ENCODE results near the gene BAZ2B.
"Not testable (repeated sequence)": the region's sequence is repeated elsewhere in the genome, so short reads cannot be mapped to it uniquely, and the experiment has no call there.

Gene BAZ2B

DNA sequence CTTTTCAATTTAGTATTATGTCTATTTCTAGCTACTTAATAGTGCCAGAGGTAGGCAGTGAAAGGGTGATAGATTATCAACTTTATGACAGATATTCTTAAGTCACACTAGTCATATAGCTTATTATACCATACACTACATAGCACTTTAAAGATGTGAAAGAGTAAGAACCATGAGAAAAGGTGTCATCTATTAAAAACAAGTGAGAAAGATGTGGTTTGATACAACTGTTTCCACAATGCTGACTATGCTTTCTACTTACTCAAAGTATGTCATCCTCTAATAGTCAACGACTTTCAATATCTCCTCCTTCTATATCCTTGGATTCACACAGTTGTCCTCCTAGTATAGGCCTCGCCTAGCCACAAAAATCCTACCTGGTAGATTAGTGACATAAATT, 196.9 kb downstream of the BAZ2B start:
- no peak for DNase-seq (ENCODE audit: low read depth in 3 of 3)

DNA sequence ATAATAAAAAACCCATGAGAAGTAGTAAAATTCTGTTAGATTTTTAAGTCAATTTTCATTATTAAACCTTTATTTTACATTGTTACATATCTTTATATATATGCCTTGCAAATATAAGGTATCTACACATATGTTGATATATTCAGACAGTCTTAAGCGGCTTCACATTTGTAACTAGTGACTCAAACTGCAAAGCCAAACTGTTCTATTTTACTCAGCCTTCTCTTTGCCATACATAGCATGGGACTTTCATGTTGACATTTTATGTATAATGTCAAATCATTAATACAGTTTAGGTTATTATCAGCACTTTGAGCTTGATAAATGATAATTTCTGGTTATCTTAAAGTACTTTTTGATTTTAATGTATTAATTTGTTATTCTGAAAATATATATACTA, 204.9 kb downstream of the BAZ2B start:
- DNase-seq (ENCODE audit: low read depth in 3 of 3) = no peak

DNA sequence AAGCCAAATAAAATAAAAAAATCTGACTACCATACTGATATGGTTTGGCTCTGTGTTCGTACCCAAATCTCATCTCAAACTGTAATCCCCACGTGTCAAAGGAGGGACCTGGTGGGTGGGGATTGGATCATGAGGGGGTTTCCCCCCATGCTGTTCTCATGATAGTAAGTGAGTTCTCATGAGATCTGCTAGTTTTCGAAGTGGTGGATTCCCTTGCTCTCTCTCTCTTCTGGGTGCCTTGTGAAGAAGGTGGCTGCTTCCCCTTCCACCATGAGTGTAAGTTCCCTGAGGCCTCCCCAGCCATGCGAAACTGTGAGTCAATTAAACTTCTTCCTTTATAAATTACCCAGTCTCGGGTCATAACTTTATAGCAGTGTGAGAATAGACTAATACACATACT, 206.1 kb downstream of the BAZ2B start:
- DNase-seq (ENCODE audit: low read depth in 3 of 3) = no peak

DNA sequence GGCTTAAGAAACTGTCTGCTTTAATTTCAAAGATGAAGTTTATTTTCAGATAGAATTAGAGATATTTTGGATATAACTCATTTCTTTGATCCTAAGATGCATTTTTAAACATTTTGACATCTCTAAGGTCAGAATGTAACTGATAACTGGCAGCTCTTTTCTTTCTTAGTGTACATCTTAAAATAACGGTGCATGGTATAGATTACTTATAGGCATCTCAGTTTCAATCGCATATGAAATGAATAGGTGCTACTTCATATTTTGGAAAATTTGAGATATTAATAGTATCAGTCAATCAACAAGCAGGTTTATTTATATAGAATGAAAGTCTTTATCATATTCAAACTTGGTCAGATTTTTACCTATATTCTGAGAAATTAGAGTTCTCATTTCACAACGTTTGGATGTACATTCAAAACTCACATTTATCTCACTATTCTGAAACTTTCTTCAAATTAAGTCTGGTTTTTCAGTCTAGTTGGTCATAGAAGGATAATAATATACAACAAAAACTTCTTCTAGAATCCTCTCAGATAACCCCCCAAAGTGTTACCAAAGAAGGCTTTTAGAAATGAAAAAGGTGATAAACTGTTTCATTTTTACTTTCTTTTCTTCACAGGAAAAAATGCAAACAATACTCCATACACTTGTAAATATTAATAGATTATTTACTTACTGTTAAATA, 207.1 kb downstream of the BAZ2B start:
- DNase-seq (ENCODE audit: low read depth in 3 of 3) = no peak

DNA sequence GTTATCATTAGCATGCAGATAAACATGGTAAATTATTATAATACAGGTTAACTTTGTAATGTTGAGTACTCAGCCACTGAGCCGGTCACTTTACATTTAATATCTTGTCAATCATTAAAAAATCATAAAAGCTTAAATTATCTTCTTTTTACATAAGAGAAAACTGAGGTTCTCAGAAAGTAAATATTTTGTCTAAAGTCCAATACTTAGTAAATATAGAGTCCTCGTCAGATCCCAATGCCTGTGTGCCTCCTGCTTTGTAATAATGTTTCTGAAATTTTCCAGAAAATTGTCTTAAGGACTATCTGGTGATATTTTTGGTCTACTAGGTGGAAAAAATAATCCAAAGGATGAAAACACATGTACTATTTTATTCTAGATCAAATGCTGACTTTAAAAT, 213.6 kb downstream of the BAZ2B start:
- no peak for DNase-seq (ENCODE audit: low read depth in 3 of 3)

DNA sequence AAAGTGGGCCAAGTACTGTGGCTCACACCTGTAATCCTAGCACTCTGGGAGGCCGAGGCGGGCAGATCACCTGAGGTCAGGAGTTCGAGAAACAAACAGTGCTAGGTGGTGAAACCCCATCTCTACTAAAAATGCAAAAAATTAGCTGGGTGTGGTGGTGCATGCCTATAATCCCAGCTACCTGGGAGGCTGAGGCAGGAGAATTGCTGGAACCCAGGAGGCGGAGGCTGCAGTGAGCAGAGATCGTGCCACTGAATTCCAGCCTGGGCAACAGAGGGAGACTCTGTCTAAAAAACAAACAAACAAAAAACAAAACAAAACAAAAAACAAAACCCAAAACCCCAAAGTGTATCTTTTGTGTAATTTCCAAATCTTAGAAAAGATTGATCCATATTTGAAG, 214.2 kb downstream of the BAZ2B start:
- DNase-seq (ENCODE audit: low read depth in 3 of 3) = not testable (repeated sequence)

DNA sequence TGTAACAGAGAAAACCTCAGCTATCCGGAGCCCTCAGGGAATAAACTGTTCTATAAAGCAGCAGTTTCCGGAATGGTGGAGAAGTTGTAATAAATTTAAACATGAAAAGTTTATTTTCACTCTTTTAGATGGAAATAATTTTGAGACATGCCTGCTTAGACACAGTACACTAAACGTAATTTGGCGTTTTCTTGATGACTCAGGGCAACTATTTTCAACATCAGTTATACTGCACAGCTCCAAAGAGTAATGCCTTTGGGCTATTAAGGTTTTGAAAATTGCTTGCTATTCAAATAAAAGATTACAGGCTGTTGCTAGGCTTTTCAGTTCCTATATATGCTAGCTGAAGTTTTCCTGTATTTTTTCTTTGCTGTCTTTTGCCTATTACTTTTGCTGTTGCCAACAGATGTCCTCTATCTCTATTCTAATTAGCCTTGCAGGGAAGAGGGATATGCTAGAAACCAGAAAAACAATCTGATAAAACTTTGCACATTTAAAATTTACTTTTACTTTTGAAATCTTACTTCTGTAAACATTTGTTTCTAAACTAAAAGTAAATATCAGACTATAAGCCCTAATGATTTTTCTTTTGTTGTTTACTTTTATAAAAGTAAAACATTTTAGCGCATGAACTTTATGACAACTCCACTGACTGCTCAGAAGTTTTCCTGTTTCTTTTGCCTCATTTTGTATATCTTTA, 216.5 kb downstream of the BAZ2B start:
- DNase-seq (ENCODE audit: low read depth in 3 of 3) = no peak

DNA sequence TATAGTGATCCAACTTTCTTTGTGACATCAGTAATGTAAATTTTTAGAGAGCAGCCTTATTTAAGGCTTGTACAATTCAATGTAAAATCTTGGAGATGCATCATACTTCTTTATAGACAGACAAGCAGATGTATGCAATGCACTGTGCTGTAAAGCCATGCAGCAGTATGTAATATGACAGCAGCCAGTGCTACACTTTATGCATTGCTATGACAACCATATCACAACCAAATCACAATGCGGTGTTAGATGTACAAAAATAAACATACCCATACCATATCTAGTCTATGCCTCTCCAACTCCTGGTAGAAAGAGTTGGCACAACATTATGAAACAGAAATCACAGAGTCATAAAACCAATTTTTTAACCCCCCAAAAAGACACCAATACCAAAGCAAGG, 219.5 kb downstream of the BAZ2B start:
- DNase-seq (ENCODE audit: low read depth in 3 of 3) = no peak

DNA sequence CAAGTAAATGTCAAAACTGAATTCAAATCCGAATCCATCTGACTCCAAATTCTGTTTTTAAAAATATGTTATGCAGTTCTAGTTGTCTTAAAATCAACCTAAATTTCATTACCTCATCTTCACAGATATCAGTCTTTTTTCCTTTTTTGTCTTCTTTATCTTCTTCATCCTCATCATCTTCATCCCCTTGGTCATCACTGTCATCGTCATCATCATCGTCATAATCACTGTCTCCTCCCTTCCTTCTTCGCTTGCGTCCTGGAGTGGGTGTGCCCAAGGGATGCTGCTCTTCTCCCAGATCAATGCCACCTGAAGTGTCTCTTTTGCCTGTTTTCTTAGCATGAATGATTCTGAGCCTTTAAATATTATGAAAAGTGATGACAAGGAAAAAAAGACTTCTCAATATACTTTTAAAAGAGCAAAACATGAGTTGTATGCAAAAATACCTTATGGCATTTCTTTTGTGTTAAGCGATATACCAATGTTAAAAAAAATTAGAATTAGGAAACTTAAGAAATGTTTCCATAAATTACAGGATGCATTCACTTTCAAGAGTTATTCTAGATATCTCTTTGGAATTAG, 233.8 kb downstream of the BAZ2B start:
- no peak for DNase-seq (ENCODE audit: low read depth in 3 of 3)

DNA sequence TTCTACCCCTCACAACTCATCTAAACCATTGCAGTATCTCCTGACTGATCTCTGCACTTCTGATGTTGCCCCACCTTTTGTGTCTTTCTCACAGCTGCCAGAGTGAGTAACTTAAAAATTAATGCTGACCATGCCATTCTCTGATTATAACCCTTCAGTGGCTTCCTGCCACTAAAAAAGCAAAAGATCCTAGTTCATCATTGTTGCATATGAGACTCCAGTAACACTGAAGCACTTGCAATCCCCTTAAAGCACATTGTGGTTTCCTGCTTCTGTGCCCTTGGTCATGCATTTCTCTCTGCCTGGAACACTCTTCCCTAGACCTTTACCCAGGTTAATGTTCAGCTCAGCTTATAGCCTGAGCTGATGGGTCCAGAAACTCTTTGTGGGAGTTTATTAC, 234.8 kb downstream of the BAZ2B start:
- DNase-seq (ENCODE audit: low read depth in 3 of 3) = no peak

DNA sequence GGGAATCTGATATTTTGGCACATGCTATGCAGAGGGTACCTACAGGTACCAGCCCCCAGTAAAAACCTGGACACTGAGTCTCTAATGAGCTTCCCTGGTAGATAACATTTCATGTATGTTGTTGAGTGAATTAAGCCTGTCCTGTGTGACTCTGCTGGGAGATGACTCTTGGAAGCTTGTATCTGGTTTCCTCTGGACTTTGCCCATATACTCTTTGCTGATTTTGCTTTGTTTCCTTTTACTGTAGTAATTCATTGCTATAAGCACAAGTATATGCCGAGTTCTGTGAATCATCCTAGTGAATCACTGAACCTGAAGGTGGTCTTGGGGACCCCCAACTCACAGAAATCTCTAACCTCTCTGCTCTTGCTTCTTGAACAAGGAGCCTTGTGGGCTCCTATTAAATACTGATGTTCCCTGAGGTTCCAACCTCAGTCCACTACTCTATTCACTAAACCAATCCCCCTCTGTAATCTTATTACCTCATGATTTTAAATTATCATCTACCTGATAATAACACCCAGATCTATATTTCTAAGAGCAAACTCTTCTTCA, 235.6 kb downstream of the BAZ2B start:
- no peak for DNase-seq (ENCODE audit: low read depth in 3 of 3)

DNA sequence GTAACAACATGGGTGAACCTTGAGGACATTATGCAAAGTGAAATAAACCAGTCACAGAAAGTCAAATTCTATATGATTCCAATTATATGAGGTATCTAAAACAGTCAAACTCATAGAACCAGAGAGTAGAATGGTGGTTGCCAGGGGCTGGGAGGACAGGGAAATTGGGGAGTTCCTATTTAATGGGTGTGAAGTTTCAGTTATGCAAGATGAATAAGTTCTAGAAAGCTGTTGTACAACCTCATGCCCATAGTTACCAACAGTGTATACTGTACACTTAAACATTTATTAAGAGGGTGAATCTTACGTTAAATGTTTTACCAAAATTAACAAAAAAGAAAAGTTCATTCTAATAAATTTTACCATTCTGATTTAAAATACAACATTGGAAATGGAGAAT, 237.2 kb downstream of the BAZ2B start:
- no peak for DNase-seq (ENCODE audit: low read depth in 3 of 3)

DNA sequence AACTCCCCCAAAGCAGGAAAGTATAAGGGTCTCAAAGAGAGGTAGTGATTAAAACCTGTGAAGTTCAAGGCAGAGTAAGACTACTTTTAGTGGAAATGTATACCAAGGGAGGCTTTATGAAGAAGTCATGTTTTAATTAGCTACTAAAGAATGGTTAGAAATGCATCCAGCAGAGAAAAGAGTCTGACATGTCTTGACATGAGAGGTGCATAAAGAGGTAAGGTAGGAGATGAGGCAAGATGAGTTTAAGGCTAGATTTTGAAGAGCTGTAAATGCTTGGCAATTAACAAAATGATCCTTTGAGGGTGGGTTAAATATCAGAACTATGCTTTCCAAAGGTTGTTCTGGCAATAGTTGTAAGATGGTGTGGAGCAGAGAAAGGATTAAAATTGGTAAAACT, 241.1 kb downstream of the BAZ2B start:
- DNase-seq (ENCODE audit: low read depth in 3 of 3) = no peak

DNA sequence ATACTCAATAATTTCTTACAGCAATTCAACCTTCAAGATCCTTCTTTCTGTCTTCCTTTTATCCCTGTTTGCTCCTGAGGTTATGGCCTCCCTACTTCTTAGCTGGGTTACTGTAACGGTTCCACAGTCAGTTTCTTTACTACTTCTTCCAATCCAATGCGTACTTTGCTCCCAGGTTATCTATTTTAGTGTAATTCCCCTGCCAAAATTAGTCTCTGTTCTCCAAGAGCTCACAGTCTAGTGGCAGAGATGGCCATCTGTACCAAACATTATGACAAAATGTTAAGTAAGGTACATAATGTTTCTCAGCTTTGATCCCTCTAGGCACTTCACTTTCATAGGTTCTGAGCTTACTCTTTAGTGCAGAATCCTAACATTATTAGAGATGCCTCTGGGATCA, 244.8 kb downstream of the BAZ2B start:
- DNase-seq (ENCODE audit: low read depth in 3 of 3) = no peak

DNA sequence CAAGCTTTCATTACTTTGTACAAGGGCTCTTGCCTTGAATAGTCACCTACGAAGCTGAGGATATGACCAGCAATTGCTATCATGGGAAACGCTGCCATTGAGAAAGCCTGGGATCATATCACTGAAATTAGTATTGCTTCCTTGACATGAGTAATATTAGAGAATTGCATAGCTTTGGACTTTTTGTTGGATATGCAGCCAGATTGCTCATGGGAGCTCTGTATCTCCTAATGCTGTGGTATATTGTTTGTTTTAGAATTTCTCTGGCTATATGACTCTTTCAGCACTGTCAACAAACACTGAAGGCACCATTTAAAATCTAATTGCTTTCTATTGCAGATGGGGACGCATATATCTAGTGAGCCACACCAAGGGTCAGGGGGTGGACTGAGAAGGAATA, 249.8 kb downstream of the BAZ2B start:
- DNase-seq (ENCODE audit: low read depth in 3 of 3) = no peak

DNA sequence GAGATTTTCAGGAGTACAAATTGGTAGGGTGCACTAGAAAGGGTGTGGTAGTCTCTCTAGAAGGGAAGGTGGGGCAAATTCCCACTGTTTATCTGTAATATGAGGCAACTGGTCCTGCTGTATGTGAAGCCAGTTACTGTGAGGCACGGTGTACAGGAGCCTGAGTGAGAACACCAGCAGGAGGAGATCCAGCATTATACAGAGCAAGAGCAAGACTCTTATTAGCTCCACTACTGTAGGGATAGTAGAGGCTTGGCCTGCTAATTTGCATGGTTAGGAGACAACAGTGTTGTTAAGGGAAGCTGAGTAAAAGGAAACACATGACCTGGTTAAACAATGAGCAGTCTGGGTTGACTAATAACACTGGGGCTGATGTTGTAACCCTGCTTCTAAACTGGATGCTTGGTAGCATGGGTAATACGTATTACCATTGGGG, 253.5 kb downstream of the BAZ2B start:
- no peak for DNase-seq (ENCODE audit: low read depth in 3 of 3)

DNA sequence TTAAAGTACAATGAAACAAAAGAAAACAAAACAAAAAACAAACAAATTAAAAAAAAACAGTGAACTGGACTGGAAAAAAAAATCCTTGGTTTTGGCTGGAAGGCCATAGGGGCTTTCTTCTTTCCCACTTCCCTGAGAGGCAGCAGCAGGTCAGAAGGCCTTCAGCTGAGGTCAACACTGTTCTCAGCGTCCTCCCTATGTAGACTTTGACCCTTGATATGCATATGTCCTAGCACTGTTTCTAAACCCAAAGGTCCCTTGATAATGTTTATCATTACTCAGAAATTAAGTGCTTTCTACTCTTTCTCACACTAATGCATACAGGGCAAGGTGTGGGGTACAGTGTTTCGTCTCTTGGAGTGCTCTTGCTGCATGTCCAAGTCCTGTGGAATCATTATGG, 254.3 kb downstream of the BAZ2B start:
- DNase-seq (ENCODE audit: low read depth in 3 of 3) = no peak

DNA sequence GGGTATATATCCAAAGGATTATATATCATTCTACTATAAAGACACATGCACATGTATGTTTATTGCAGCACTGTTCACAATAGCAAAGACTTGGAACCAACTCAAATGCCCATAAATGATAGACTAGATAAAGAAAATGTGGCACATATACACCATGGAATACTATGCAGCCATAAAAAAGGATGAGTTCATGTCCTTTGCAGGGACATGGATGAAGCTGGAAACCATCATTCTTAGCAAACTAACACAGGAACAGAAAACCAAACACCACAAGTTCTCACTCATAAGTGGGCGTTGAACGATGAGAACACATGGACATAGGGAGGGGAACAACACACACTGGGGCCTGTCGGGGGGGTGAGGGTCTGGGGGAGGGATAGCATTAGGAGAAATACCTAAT, 254.7 kb downstream of the BAZ2B start:
- not testable (repeated sequence) for DNase-seq (ENCODE audit: low read depth in 3 of 3)

DNA sequence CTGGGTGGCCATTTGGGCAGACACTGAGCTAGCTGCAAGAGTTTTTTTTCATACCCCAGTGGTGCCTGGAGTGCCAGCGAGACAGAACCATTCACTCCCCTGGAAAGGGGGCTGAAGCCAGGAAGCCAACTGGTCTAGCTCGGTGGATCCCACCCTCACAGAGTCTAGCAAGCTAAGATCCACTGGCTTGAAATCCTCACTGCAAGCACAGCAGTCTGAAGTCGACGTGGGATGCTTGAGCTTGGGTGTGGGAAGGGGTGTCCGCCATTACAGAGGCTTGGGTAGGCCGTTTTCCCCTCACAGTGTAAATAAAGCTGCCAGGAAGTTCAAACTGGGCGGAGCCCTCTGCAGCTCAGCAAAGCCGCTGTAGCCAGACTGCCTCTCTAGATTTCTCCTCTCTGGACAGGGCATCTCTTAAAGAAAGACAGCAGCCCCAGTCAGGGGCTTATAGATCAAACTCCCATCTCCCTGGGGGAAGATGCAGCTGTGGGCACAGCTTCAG, 260.2 kb downstream of the BAZ2B start:
- no peak for DNase-seq (ENCODE audit: low read depth in 3 of 3)

DNA sequence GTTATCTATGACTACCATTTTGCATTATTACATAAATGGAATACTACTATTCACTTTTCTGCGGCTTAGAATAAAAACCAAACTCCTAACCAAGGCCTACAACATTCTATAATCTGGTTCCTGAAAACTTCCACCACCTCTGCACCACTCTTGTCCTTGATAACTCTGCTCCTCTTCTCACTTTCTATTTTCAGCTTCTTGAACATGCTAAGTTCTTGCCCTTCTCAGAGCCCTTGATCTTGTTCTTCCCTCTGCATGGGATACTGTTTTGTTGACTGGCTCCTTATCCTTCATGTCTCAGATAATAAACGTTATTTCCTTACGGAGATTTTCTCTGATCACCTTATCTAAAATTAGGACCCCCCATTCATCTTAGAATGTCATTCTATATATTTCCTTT, 264.4 kb downstream of the BAZ2B start:
- DNase-seq (ENCODE audit: low read depth in 3 of 3) = no peak

DNA sequence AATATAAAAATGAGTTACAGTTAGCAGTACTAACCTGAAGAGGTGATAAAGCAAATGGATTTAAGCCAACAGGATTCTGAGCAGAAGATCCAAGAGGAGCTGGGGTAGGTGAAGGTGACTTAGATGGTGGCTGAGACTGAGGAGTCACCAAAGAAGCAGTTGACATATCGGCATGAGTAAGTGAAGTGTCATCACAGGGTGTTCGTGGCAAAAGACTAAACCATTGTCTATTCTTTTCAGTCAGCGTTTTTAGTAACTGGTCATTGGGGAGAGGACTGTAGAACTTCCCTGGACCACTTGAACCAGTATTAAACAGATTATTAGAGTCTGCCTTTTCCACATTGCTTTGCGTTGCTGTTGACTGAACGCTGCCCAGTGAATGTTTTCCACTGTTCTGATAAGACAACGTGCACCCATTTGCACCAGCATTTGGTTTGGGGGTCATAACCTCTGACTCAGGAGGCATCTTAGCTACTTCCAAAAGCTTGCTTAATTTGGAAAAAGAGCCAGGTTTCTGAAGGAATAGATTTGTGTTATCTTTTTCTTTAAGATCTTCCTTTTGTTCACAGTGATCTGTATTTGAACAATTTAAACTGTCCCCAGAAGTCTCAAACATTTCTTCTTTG, 266.6 kb downstream of the BAZ2B start:
- DNase-seq (ENCODE audit: low read depth in 3 of 3) = no peak

DNA sequence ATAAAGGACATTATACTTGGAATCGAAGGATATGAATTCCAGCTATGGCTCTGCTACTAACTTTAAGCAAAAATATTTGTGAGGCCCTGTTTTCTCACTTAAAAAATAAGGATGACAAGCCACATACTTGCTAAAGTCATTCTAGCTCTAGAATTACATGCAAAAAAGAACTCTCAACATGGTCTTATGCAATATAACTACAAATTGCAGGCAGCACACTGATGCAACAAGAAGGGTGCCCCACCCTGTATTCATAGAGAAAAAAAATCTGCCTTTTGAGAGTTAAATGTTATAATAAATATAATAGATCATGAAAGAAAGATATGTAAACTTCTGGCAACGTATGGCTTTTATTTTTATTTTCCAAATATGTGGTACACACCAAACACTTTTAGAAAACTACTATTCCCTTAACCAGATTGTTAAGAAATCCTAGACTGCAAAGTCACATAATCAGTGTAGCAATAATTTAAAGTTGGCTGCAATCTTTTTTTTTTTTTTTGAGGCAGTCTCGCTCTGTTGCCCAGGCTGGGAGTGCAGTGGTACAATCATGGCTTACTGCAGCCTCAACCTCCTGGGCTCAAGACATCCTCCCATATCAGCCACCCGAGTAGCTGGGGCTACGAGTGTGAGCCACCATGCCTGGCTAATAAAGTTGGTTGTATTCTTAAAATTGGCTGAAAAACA, 289.6 kb downstream of the BAZ2B start:
- DNase-seq (ENCODE audit: low read depth in 3 of 3) = no peak

Measured in stimulated activated CD4-positive, alpha-beta T cell treated with anti-CD3 and anti-CD28 coated beads, TNF-alpha, amount 100 ng/mL, for 48 hours (primary cell).